Parathyroid adenoma (tissue), 2 donors: ENCODE results near the gene PDK4.

ENCODE experiments used
- H2AFZ ChIP-seq: fragments of 300-600 bp; sonication (generic); one replicate; pipeline ENCODE4 v1.7.0; 2017; ENCODE audit warnings: antibody characterized with exemption, mild to moderate bottlenecking
- H3K27ac ChIP-seq: fragments of 300-600 bp; sonication (generic); one replicate; pipeline ENCODE4 v1.7.0; 2017
- H3K27me3 ChIP-seq: fragments of 300-600 bp; sonication (generic); one replicate; pipeline ENCODE4 v1.7.0; 2017; ENCODE audit warnings: low read length; ENCODE audit not compliant: control insufficient read depth, insufficient read depth
- H3K36me3 ChIP-seq: fragments of 300-600 bp; sonication (generic); one replicate; pipeline ENCODE4 v1.7.0; 2017; ENCODE audit warnings: low read length; ENCODE audit not compliant: control insufficient read depth, insufficient read depth
- H3K4me1 ChIP-seq: fragments of 300-600 bp; sonication (generic); one replicate; pipeline ENCODE4 v1.7.0; 2017; ENCODE audit warnings: control low read depth
- H3K4me2 ChIP-seq: fragments of 300-600 bp; sonication (generic); one replicate; pipeline ENCODE4 v1.7.0; 2017; ENCODE audit warnings: low read length
- H3K4me3 ChIP-seq: fragments of 300-600 bp; sonication (generic); one replicate; pipeline ENCODE4 v1.7.0; 2017; ENCODE audit warnings: low read depth, low read length
- H3K79me2 ChIP-seq: fragments of 300-600 bp; sonication (generic); one replicate; pipeline ENCODE4 v1.7.0; 2017; ENCODE audit warnings: control low read depth
- H3K9ac ChIP-seq: fragments of 300-600 bp; sonication (generic); one replicate; pipeline ENCODE4 v1.7.0; 2017; ENCODE audit warnings: mild to moderate bottlenecking
- H3K9me3 ChIP-seq: fragments of 300-600 bp; sonication (generic); one replicate; pipeline ENCODE4 v1.7.0; 2017; ENCODE audit warnings: low read length; ENCODE audit not compliant: control insufficient read depth
- TF ChIP-seq, protein P1 (sequence below): fragments of 300-600 bp; sonication (generic); IDR thresholded peaks from one replicate; pipeline ENCODE4 v1.7.0; 2017; ENCODE audit warnings: antibody characterized with exemption, mild to moderate bottlenecking
- donor health status: primary hyperparathyroidism.

PDK4 gene

DNA sequence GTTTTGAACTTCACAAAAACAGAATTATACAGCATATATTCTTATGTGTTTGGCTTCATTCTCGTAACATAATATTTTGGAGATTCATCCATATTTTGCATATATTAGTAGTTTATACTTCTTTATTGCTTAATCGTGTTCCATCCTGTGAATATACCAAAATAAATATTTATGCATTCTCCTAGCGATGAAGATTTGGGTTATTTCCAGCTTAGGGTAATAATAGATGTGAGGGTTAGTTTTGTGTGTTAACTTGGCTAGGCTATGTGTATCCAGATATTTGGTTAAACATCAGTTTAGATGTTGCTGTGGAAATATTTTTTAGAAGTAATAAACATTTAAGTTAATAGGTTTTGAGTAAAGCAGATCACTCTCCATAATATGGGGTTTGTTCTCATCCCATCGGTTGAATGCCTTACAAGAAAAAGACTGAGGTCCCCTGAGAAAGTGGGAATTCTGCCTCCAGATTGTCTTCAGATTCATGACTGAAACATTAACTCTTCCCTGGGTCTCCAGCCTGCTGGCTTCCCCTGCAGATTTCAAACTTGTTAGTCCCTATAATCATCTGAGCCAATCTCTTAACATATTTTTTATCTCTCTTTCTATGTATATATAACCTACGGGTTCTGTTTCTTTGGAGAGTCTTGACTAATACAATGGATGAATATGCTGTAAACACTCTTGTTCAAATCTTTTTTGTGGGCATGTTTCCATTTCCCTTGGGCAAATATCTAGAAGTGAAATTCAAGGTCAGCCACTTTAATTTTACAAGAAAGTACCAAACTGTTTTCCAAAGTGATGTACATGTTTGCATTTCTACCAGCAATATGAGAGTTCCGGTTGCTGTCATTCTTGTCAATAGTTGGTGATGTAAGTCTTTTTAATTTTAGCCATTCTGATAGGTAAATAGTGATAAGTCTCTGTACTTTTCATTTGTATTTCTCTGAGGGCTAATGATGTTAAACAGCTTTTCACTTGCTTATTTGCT is 48.7 kb downstream of the PDK4 start:
- TF ChIP-seq, protein P1, sequence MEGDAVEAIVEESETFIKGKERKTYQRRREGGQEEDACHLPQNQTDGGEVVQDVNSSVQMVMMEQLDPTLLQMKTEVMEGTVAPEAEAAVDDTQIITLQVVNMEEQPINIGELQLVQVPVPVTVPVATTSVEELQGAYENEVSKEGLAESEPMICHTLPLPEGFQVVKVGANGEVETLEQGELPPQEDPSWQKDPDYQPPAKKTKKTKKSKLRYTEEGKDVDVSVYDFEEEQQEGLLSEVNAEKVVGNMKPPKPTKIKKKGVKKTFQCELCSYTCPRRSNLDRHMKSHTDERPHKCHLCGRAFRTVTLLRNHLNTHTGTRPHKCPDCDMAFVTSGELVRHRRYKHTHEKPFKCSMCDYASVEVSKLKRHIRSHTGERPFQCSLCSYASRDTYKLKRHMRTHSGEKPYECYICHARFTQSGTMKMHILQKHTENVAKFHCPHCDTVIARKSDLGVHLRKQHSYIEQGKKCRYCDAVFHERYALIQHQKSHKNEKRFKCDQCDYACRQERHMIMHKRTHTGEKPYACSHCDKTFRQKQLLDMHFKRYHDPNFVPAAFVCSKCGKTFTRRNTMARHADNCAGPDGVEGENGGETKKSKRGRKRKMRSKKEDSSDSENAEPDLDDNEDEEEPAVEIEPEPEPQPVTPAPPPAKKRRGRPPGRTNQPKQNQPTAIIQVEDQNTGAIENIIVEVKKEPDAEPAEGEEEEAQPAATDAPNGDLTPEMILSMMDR = no peak
- peak overlapping the region; percentile 33 for H2AFZ ChIP-seq
- H3K36me3 ChIP-seq = no peaks in the 10 kb centered on the region
- H3K79me2 ChIP-seq = no peaks in the 10 kb centered on the region
- H3K27me3 ChIP-seq = no peaks in the 10 kb centered on the region
- H3K4me2 ChIP-seq = no peak overlapping the region
- no peak overlapping the region for H3K9ac ChIP-seq
- peak overlapping the region; percentile 85 for H3K27ac ChIP-seq
- H3K9me3 ChIP-seq = no peaks in the 10 kb centered on the region
- no peak overlapping the region for H3K4me3 ChIP-seq
- peaks cover 38% of the 10 kb centered on the region for H3K4me1 ChIP-seq

DNA sequence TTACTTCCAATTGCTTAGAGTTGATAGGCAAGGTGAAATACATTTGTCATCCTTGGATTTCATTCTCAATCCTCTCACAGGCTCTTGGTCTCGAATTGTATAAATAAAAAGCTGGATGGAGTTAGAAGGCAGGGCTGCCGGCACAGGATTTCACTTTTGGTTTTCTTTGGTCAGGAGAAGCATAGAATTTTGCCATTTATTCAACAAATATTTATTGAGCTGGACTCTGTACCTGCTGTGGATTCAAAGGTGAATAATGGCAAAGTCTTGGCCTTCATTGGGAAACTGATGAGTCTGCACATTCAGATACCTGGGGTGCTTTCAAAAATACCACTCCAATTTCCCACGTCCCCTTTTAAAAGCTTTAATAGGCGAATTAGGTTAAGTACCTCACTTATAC is 49.7 kb downstream of the PDK4 start:
- H3K27me3 ChIP-seq = no peaks in the 10 kb centered on the region
- H3K9ac ChIP-seq = no peak overlapping the region
- peaks cover 38% of the 10 kb centered on the region for H3K4me1 ChIP-seq
- no peaks in the 10 kb centered on the region for H3K9me3 ChIP-seq
- H3K36me3 ChIP-seq = no peaks in the 10 kb centered on the region
- no peak overlapping the region for H3K4me2 ChIP-seq
- TF ChIP-seq, protein P1 = no peak
- H2AFZ ChIP-seq = peak overlapping the region; percentile 44
- H3K27ac ChIP-seq = peak overlapping the region; percentile 85
- H3K4me3 ChIP-seq = no peak overlapping the region
- no peaks in the 10 kb centered on the region for H3K79me2 ChIP-seq

DNA sequence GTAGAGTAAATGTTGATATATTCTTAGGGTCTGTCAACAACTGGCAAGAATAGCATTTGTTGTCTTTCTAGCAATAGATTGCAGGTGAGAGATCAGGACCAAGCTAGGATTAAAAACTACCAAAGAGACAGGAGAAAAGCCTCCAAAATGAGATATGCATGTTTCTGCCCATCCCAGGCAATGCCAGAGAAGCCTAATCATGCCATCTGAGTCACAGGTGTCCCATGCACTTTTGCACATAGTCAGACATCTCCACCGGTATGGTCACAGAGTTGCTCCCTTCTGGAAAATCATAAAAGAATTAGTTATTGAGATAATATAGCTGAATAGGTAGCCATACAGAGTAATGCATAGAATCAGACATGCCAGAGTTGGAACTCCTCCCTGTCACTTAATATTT is 50.6 kb downstream of the PDK4 start:
- Histone ChIP-seq H3K4me3 (peak overlapping the region; percentile 48), H3K4me1 (peaks cover 30% of the 10 kb centered on the region)

DNA sequence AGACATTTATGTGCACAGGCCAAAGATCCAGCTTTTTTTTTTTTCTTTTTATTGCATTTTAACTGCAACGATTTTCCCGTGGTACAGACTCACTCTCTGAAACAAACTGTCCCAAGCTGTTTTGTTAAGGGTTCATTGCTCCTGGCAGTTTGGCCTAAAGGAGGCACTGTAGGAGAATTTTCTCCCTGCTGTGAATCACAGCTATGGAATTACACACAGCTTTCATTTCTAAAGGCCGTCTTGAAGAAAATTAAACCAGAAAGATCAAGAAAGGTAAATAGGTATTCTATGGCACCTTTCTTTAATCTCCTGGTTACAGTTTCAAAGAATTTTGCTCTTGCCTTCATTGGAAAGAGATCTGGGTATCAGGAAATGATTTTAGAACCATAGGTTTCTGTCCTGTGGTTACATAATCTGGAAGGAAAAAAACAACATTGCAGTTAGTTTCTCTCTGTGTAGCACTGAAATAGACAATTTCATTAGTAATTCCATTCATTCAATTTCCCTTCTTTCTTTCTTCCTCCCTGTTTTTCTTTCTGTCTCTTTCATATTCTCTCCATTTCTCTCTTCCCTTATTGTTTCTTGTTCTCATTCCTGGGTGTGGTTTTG is 51.2 kb downstream of the PDK4 start:
- no peak overlapping the region for H3K9ac ChIP-seq

More for the DNA sequence above, 50.6 kb downstream of the PDK4 start:
- peak overlapping the region; percentile 82 for H2AFZ ChIP-seq
- TF ChIP-seq, protein P1 = no peak
- no peaks in the 10 kb centered on the region for H3K9me3 ChIP-seq
- no peaks in the 10 kb centered on the region for H3K27me3 ChIP-seq
- no peaks in the 10 kb centered on the region for H3K79me2 ChIP-seq
- peak overlapping the region; percentile 85 for H3K27ac ChIP-seq
- H3K9ac ChIP-seq = no peak overlapping the region
- no peaks in the 10 kb centered on the region for H3K36me3 ChIP-seq
- H3K4me2 ChIP-seq = peak overlapping the region; percentile 70

More for the DNA sequence above, 51.2 kb downstream of the PDK4 start:
- TF ChIP-seq, protein P1 = peak; percentile 84
- Histone ChIP-seq H2AFZ (peak overlapping the region; percentile 82), H3K4me2 (peak overlapping the region; percentile 70), H3K36me3 (no peaks in the 10 kb centered on the region), H3K9me3 (no peaks in the 10 kb centered on the region), H3K4me1 (peaks cover 26% of the 10 kb centered on the region), H3K4me3 (peak overlapping the region; percentile 48), H3K27me3 (no peaks in the 10 kb centered on the region), H3K27ac (peak overlapping the region; percentile 85), H3K79me2 (no peaks in the 10 kb centered on the region)
